ENCODE data around the gene ALKBH4.

GRCh38 chr7:102464577-102465280 is at the start of gene ALKBH4, which contains the start of gene LRWD1:
- TF ChIP-seq CTCF (IDR thresholded peaks at IDR 0.05) (no peak), POLR2A (IDR thresholded peaks at IDR 0.05) (no peak)
